ENCODE results near the gene DNTT.
A peak's percentile ranks its signal among the peaks of the same experiment; 100 is the strongest.
"Not testable (repeated sequence)": the region's sequence is repeated elsewhere in the genome, so short reads cannot be mapped to it uniquely, and the experiment has no call there.

DNTT gene

GRCh38 chr10:96276831-96277230 lies 27.4 kb upstream of the DNTT start:
- no peak for DNase-seq (ENCODE audit: low spot score)

DNA sequence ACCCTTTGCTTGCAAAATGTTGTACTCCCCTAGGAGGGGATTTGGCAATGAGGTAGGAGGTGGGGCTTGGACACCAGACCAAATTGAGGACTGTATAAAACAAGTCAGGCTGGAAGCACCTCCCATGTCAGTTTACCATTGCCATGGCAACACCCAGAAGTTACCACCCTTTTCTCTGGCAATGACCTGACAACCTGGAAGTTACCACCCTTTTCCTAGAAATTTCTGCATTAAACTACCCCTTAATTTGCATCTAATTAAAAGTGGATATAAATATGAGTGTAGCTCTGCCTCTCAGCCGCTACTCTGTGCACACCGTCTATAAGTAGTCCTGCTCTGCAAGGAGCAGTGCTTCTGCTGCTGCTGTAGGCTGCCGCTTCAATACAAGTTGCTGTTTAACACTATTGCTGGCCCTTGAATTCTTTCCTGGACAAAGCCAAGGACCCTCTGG lies 25.0 kb upstream of the DNTT start:
- no peak for DNase-seq (ENCODE audit: low spot score)

- DNase-seq (ENCODE audit: low spot score): no peak
Measured at GRCh38 chr10:96280859-96281258, 23.4 kb upstream of the DNTT start.

- no peak for DNase-seq (ENCODE audit: low spot score)
Measured at GRCh38 chr10:96281444-96282029, 22.7 kb upstream of the DNTT start.

- DNase-seq (ENCODE audit: low spot score): no peak
Measured at GRCh38 chr10:96283351-96283750, 20.9 kb upstream of the DNTT start.

DNA sequence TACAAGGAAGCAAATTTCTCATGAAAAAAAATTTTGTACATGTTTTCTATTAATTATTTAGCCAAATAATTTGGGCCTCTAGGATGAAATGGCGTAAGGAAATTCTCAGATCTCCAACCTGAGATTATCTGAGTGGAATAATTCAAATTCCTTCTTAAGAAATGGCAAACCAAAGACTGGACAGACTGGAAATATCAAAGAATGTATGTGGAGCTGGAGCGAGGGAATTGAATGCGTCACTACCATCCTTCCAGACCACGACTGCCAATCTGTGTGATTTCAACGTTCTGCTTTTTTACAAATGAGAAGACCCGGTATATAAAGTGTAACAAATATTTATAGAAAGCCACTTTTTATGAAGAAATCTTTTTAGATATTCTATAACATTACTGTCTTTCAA lies 20.5 kb upstream of the DNTT start:
- no peak for DNase-seq (ENCODE audit: low spot score)

DNA sequence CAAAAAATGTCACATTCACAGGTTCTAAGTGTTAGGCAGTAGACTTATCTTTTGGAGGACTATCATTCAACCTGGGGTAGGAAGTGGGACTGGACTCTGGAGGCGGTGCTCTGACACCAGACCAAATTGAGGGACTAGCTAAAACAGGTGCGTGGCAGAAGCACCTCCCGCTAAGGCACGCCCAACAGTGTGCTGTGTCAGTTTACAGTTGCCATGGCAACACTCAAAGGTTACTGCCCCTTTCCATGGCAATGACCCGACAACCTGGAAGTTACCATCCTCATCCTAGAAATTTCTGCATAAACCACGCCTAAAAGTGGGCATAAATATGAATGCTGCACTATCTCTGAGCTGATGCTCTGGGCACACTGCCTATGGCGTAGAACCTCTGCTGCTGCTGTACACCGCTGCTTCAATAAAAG lies 18.9 kb upstream of the DNTT start:
- DNase-seq (ENCODE audit: low spot score): no peak

- DNase-seq (ENCODE audit: low spot score): no peak
Measured at GRCh38 chr10:96287392-96288105, 16.7 kb upstream of the DNTT start.

DNA sequence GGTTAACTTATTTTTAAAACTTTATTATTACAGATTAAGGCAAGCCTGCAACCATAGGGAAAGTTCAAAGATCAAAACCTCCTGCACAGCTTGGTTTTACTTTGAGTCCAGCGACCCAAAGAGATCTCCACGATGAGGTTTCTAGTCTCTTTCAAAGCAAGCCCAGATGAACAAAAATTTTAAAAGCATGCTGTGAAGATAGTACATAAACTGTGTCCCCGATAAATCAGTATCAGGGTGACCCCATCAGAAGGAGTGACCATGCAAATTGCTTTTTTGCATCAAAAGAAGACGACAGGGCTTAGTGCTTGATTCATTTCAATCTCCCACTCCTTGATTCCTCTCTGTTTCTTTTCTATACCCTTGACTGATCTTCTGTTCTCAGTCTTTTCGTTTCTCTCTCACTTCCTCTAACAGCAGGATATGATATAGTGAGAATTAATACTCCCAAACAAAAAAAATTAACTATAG lies 16.0 kb upstream of the DNTT start:
- no peak for DNase-seq (ENCODE audit: low spot score)

- no peak for DNase-seq (ENCODE audit: low spot score)
Measured at GRCh38 chr10:96289218-96289910, 14.9 kb upstream of the DNTT start.

DNA sequence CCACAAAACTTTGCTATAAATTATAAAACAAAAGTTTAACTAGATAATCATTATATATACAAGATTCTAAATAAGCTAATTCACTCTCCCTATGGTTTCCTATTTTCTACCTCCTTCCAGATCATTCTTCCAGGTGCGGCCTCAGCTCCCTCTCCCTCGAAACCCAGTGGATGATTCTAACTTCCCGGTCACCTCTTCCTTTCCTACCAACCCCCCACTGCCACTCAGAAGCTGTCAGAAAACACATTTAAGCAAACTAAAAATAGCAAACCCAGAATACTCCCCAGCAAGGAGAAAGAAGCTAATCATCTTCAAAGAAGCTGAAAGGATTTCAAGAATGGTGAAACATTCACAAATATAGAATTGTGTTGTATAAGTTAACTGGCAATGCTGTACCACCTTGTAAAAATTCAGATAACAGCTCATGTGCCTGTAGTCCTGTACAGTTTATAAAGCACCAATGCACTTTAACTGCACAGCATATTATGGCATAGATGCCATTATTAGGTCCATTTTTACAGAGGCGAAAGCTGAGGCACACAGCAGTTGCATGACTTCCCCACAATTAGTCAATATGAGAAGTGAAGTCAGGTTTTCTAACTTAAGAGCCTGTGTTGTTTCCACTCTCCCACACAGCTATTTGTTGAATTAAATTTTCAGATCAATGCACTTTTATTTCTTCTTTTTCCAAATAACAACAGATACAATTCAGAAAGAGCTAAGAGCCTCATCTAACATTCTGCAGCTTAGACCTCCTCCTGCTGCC lies 13.7 kb upstream of the DNTT start:
- DNase-seq (ENCODE audit: low spot score): no peak

DNA sequence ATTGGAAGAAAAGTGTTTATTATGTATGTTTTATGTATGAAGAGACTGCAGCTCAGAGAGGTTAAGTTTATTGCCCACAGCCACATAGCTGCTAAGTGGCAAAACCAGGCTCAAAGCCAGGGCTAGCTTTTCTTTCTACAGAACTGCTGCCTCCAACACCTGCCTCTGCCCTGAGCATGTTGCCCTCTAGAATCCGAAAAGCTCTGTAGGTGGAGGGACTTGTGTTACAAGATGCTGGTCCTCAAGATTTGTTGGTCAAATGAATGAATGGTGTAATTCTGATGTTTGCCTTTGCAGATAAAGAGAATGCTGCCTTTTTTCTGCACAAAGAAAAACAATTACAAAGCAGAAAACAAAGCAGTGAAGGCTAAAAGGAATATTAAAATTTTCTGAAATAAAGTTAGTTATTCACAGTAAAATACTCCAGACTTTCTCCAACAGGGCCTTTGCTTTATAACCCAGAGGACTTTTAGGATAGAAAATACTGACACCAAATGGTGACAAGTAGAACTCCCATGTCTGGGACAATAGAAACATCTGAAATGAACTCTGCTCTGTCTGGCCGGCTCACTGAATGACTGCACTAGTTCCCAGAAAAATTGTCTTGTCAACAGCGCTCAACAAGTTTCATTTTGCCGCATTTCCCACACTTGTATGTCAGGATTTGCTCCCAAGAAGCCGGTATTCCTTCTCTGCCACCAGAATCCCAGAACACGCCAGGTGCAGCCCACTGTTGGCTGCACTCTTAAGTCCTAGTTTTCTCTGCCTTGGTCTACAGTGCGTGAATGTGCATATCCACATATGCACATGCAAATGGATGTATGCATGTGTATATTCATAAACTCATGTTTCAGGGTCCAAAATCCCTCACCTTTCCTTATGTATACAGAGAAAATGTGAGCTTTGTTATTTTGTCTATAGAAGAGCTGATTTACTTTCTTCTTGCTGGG lies 11.0 kb upstream of the DNTT start:
- peak; percentile 22 for DNase-seq (ENCODE audit: low spot score)

DNA sequence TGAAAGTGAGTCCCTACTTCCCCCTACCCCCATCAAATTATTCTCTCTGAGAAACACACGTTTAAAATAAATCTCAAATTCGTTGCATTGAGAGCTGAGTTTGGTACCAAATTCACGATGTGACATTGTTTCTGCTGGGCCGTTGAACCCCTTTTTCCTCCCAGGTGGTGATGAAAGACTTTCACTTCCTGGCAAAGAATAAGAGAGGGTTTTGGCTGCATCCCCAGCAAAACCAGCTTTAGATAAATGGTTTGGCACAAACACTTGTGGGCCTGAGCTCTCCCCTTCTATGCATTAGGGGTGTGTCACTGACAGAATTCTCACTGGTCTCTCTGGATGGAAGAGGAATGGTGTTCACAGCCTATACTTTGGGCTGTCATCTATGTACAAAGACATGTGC lies 8.8 kb upstream of the DNTT start:
- no peak for DNase-seq (ENCODE audit: low spot score)

DNA sequence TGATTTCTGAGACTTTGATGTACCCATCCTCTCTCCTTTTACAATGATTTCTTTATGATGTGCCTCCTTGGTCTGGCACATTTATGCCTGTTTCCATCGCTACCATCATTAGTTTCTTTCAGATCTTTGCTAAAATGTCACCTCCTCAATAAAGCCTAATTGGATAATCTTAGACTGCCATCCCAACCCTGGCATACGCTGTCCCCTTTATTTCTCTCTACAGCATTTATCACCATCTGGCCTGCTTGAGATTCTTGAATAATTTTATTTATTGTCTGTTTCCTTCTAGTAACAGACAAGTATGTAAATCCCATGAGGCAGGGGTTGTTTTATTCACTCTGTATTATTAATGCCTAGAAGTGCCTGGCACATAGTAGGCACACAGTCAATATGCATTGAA lies 6.7 kb upstream of the DNTT start:
- no peak for DNase-seq (ENCODE audit: low spot score)

- DNase-seq (ENCODE audit: low spot score): no peak
Measured at GRCh38 chr10:96298362-96298761, 5.9 kb upstream of the DNTT start.

DNA sequence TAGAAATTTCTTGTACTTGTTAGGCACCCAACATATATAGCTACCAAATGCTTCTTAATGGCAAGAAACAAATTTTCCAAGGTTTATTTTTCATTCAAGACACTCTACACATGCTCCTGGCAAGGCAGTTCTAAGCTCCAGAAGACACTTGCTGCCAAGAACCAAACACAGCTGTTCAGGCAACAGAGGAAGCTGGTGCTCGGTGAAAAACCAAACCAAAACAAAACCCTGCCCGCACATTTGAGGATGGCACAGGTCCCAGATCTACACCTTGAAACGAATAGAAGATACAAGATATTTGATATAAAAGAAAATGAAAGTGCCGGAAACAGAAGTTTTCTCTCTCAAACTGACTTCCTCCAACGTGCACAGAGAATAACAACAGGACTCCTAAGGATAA lies 4.9 kb upstream of the DNTT start:
- DNase-seq (ENCODE audit: low spot score): no peak

GRCh38 chr10:96301616-96302015 lies 2.6 kb upstream of the DNTT start:
- DNase-seq (ENCODE audit: low spot score): no peak

DNA sequence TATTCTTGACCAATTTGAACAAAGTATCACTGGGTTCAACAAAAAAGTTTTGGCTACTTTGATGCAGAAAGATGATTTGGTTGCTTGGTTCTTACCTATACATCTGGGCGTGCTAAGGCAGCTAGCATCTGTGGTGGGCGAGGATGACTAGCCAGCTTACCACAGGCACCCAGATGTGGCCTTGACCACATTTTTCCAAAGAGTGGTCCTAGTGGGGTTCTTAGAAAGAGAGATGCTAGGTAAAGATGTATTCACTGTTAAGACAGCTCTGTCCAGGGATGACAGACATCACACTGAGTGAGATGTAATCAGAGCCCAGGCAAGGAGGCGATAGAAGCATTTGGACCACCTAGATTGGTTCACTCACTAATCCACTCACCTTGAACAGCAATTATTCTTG lies 785 bp downstream of the DNTT start:
- DNase-seq (ENCODE audit: low spot score): no peak

GRCh38 chr10:96306516-96306915 lies 2.3 kb downstream of the DNTT start:
- DNase-seq (ENCODE audit: low spot score): no peak

DNA sequence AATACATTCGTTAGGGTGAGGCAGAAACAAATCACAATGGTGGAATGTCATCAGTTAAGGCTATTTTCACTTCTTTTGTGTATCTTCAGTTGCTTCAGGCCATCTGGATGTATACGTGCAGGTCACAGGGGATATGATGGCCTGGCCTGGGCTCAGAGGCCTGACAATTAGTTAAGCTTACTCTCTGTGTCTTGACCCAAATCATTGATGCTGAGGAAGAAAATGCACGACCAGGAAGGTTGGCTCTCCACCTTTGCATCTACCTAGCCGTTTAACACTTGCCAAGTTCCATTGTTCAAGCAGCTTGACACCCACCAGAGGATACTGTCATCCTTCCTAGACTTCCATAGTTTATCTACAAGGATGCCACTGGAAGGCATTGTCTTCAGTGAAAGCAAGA lies 4.6 kb downstream of the DNTT start:
- not testable (repeated sequence) for DNase-seq (ENCODE audit: low spot score)

DNA sequence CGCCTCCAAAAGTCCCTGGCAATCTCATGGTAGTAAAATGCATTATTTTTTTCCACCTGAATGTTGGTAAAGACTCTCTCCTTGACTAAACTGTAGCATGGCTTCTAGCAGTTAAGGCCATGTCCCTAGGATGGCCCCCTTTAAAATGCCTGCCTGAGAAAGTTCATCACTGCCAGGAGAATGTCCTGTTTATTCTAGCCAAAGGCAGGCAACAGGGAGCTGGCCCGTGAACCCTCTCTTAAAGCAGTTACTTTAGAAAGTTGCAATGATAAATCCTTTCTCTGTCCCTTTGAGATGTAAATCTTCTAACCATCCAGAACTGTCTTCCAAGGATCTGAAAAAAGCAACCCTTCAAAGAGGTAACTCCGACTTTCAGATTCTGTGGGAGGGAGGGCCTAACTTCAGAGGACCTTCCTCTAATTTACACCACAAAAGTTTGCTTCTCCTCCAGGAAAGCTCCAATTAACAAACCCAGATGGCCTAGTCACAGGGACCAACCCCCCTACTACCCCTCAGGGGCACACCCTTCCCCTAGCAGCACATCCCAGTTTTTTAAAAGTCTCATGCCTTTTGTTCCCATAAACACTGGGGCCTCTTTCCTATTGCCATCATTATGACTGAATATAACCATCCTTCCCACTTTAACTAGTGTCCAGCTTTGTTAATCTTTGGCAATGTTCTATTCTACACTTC lies 5.5 kb downstream of the DNTT start:
- no peak for DNase-seq (ENCODE audit: low spot score)
